ENCODE measurements around the gene QARS1. TPM values are rescaled to one million over a fixed set of nuclear protein-coding genes. Genes with fewer than 3 reads are reported as not detected.

QARS1 gene
- total and polyA plus RNA-seq, 2 of the 13 experiments (the other 11 are each of a cell fraction or from before 2014, with no cell fraction given), result 307 to 327 TPM

GRCh38 chr3:49132073-49132436 is 27.5 kb upstream of the QARS1 start (continued):
- TF ChIP-seq, protein P1, sequence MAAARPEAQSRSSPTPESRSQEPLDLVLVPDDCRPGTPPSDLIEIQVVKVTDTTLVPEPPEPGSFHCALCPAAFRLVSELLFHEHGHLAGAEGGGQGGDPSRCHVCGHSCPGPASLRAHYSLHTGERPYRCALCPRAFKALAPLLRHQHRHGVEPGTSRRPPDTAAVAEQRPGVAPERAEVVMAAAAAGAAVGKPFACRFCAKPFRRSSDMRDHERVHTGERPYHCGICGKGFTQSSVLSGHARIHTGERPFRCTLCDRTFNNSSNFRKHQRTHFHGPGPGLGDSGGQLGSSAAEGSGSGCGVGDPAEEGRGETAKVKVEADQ (CRISPR knock-in tag; IDR thresholded peaks at IDR 0.05; ENCODE audit: borderline replicate concordance), result no peak; the same call in 1 of the 2 replicates
- TF ChIP-seq HDAC6 (IDR thresholded peaks at IDR 0.05; ENCODE audit: low read depth, low read length), result no peak
- TF ChIP-seq GLI4 (CRISPR knock-in tag; IDR thresholded peaks at IDR 0.05; ENCODE audit: borderline replicate concordance), result 0 out of 2 replicates have a peak, but pooled peaks have one; percentile 41
- peak; percentile 61; the same call in 1 of the 2 replicates for TF ChIP-seq ZNF788 (CRISPR knock-in tag; IDR thresholded peaks at IDR 0.05; ENCODE audit: borderline replicate concordance)
- no peak for TF ChIP-seq GPBP1L1 (CRISPR knock-in tag; IDR thresholded peaks at IDR 0.05)
- no peak for TF ChIP-seq PRPF4 (IDR thresholded peaks at IDR 0.05; ENCODE audit: low read depth, low read length, poor library complexity, severe bottlenecking)

- H3K9ac ChIP-seq (ENCODE audit: insufficient read depth, low read depth, low read length), result peak overlapping the region; percentile 75
- ChIA-PET CTCF (ENCODE audit: low intra/inter-chr PET ratio, low total read pairs) (no interaction called here), POLR2A (interaction anchor here (1.3 to 8.5 kb wide), 8 partner anchors 8 to 208 kb away, joined by 4 to 110 read pairs (median 9); partner anchors contain the start of genes IMPDH2, QRICH1, USP19 and USP4)
- H3K4me2 ChIP-seq (ENCODE audit: low read depth, low read length), result peak overlapping the region; percentile 97
- no peak overlapping the region for H2AFZ ChIP-seq (ENCODE audit: low read length)
- no peak for DNase-seq (ENCODE audit: low spot score)
- no TSS peak for BruUV-seq (replicated peaks)
- peaks cover 39% of the 10 kb centered on the region for H3K4me1 ChIP-seq (ENCODE audit: insufficient read depth, low read length)
- in situ Hi-C loops (cut with HindIII; ENCODE audit: extremely low pct_ligation_motif_present, low pct_unique_long_range_greater_than_20kb) (no loop called here), intact Hi-C loops (cut with micrococcal nuclease; ENCODE audit: unreplicated experiment) (loop anchor here (5.0 kb wide), 1 partner anchor 39 kb away; the partner anchor contains the start of gene QRICH1)
- H3K27me3 ChIP-seq (ENCODE audit: control insufficient read depth in 1 of 2, insufficient read depth in 2 of 2, low read length in 2 of 2), result no peaks in the 10 kb centered on the region
- H3K27ac ChIP-seq (ENCODE audit: extremely low read length, insufficient read depth, low read length), result peak overlapping the region; percentile 80
- H3K9me3 ChIP-seq (ENCODE audit: low read length), result no peaks in the 10 kb centered on the region
- peaks cover 5 to 10% of the 10 kb centered on the region in 2 experiments; a peak in 2 of 5 replicates for H3K36me3 ChIP-seq (replicated peaks in 1 of 2; ENCODE audit: control insufficient read depth in 1 of 2, insufficient read depth in 2 of 2, low read length in 2 of 2)
- H3K4me3 ChIP-seq (replicated peaks in 1 of 3; ENCODE audit: insufficient read depth in 1 of 3, low read depth in 2 of 3, low read length in 3 of 3), result peak overlapping the region; percentile 72 to 78 (median 77); a peak in 5 of 6 replicates
- H3K79me2 ChIP-seq (ENCODE audit: insufficient read depth, low read length), result peaks cover 15% of the 10 kb centered on the region
- no peak for ATAC-seq
- 100% methylated on average over 3 of the region's 6 CpGs for WGBS (ENCODE audit: low lambda C conversion rate)
- FAIRE-seq, result no peak
- no peaks in the 10 kb centered on the region for H4K20me1 ChIP-seq (ENCODE audit: insufficient read depth, low read length)
- TF ChIP-seq THRA (CRISPR knock-in tag; IDR thresholded peaks at IDR 0.05; ENCODE audit: borderline replicate concordance) (no peak), HHEX (CRISPR knock-in tag; IDR thresholded peaks at IDR 0.05) (no peak), MAFF (IDR thresholded peaks at IDR 0.05; ENCODE audit: low read depth, low read length) (no peak)
- TF ChIP-seq, protein P2, sequence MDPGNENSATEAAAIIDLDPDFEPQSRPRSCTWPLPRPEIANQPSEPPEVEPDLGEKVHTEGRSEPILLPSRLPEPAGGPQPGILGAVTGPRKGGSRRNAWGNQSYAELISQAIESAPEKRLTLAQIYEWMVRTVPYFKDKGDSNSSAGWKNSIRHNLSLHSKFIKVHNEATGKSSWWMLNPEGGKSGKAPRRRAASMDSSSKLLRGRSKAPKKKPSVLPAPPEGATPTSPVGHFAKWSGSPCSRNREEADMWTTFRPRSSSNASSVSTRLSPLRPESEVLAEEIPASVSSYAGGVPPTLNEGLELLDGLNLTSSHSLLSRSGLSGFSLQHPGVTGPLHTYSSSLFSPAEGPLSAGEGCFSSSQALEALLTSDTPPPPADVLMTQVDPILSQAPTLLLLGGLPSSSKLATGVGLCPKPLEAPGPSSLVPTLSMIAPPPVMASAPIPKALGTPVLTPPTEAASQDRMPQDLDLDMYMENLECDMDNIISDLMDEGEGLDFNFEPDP (CRISPR knock-in tag; conservative IDR thresholded peaks at IDR 0.05), result no peak
- TF ChIP-seq, protein P3, sequence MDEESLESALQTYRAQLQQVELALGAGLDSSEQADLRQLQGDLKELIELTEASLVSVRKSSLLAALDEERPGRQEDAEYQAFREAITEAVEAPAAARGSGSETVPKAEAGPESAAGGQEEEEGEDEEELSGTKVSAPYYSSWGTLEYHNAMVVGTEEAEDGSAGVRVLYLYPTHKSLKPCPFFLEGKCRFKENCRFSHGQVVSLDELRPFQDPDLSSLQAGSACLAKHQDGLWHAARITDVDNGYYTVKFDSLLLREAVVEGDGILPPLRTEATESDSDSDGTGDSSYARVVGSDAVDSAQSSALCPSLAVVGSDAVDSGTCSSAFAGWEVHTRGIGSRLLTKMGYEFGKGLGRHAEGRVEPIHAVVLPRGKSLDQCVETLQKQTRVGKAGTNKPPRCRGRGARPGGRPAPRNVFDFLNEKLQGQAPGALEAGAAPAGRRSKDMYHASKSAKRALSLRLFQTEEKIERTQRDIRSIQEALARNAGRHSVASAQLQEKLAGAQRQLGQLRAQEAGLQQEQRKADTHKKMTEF (CRISPR knock-in tag; IDR thresholded peaks at IDR 0.05), result no peak
- TF ChIP-seq, protein P4, sequence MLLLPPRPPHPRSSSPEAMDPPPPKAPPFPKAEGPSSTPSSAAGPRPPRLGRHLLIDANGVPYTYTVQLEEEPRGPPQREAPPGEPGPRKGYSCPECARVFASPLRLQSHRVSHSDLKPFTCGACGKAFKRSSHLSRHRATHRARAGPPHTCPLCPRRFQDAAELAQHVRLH (CRISPR knock-in tag; IDR thresholded peaks at IDR 0.05; ENCODE audit: borderline replicate concordance, low read depth), result no peak
Measured at GRCh38 chr3:49131576-49131975, 27.0 kb upstream of the QARS1 start.
